ENCODE results near the gene CYP39A1. TPM values are rescaled to one million over a fixed set of nuclear protein-coding genes. Genes with fewer than 3 reads are reported as not detected.
A peak's percentile ranks its signal among the peaks of the same experiment; 100 is the strongest.

Gene CYP39A1
- total RNA-seq, 1 donor from 2014 or later = 1.4 TPM

GRCh38 chr6:46655803-46656202 is 3.2 kb upstream of the CYP39A1 start:
- Histone ChIP-seq H3K4me3 (no peak overlapping the region), H3K36me3 (peaks cover 4 to 6% of the 10 kb centered on the region in 2 donors), H3K27ac (no peak overlapping the region), H3K4me1 (peaks cover 0 to 4% of the 10 kb centered on the region in 2 donors), H3K27me3 (no peaks in the 10 kb centered on the region), H3K9me3 (no peaks in the 10 kb centered on the region)
- intact Hi-C loops (cut with DNase I) = no loop called here
- TF ChIP-seq CTCF (IDR thresholded peaks at IDR 0.05) = no peak
- DNase-seq (ENCODE audit: low spot score in 2 of 2) = no peak

GRCh38 chr6:46653439-46654195 is 999 bp upstream of the CYP39A1 start:
- Histone ChIP-seq H3K36me3 (peaks cover 0 to 4% of the 10 kb centered on the region in 2 donors), H3K4me3 (peak overlapping the region; percentile 85 to 90), H3K9me3 (no peaks in the 10 kb centered on the region), H3K4me1 (peaks cover 0 to 4% of the 10 kb centered on the region in 2 donors), H3K27ac (peak overlapping the region; percentile 86 to 87), H3K27me3 (no peaks in the 10 kb centered on the region)
- intact Hi-C loops (cut with DNase I) = loop anchor here (2.0 kb wide), 1 partner anchor 523 kb away; no protein-coding TSS in a partner anchor
- no peak for DNase-seq (ENCODE audit: low spot score in 2 of 2)
- TF ChIP-seq CTCF (IDR thresholded peaks at IDR 0.05) = no peak

GRCh38 chr6:46652232-46652602 is 401 bp downstream of the CYP39A1 start:
- DNase-seq (ENCODE audit: low spot score in 2 of 2) = no peak
- Histone ChIP-seq H3K9me3 (no peaks in the 10 kb centered on the region), H3K4me1 (peaks cover 0 to 4% of the 10 kb centered on the region in 2 donors), H3K27me3 (no peaks in the 10 kb centered on the region), H3K27ac (no peak overlapping the region), H3K4me3 (peak overlapping the region; percentile 85 to 90), H3K36me3 (no peaks in the 10 kb centered on the region)
- no peak for TF ChIP-seq CTCF (IDR thresholded peaks at IDR 0.05)
- intact Hi-C loops (cut with DNase I) = loop anchor here (2.0 kb wide), 1 partner anchor 521 kb away; no protein-coding TSS in a partner anchor

- peak overlapping the region; percentile 85 to 90 for H3K4me3 ChIP-seq
- no peaks in the 10 kb centered on the region for H3K9me3 ChIP-seq
- H3K36me3 ChIP-seq = no peaks in the 10 kb centered on the region
- intact Hi-C loops (cut with DNase I) = loop anchor here (2.0 kb wide), 1 partner anchor 521 kb away; no protein-coding TSS in a partner anchor
- no peaks in the 10 kb centered on the region for H3K27me3 ChIP-seq
- no peak for DNase-seq (ENCODE audit: low spot score in 2 of 2)
- H3K27ac ChIP-seq = no peak overlapping the region
- peaks cover 0 to 4% of the 10 kb centered on the region in 2 donors for H3K4me1 ChIP-seq
- TF ChIP-seq CTCF (IDR thresholded peaks at IDR 0.05) = no peak
Measured at GRCh38 chr6:46651816-46652215, 802 bp downstream of the CYP39A1 start.

- H3K27ac ChIP-seq = no peak overlapping the region
- peaks cover 0 to 4% of the 10 kb centered on the region in 2 donors for H3K4me1 ChIP-seq
- no peak overlapping the region for H3K4me3 ChIP-seq
- intact Hi-C loops (cut with DNase I) = no loop called here
- DNase-seq (ENCODE audit: low spot score in 2 of 2) = no peak
- H3K9me3 ChIP-seq = no peaks in the 10 kb centered on the region
- no peaks in the 10 kb centered on the region for H3K36me3 ChIP-seq
- TF ChIP-seq CTCF (IDR thresholded peaks at IDR 0.05) = no peak
- H3K27me3 ChIP-seq = no peaks in the 10 kb centered on the region
Measured at GRCh38 chr6:46651006-46651405, 1.6 kb downstream of the CYP39A1 start.
